Ovary (tissue), 9 donors: ENCODE measurements around the gene LPCAT1. TPM values are rescaled to one million over a fixed set of nuclear protein-coding genes. Genes with fewer than 3 reads are reported as not detected.

Experiments used
- DNase-seq, 5 donors: peaks; one replicate each; pipeline ENCODE4 v3.0.0-alpha.2; 2019 to 2020
- H3K27ac ChIP-seq, 2 donors: fragments of 200-600 bp; one replicate each; pipeline versions ENCODE4 v1.5.1 to v1.8.0; 2019 to 2022
- H3K27me3 ChIP-seq: fragments of 200-600 bp; one replicate; pipeline ENCODE4 v1.8.0; 2022
- H3K36me3 ChIP-seq: fragments of 200-600 bp; sonication (generic); one replicate; pipeline ENCODE4 v1.5.1; 2019
- H3K4me1 ChIP-seq: one replicate; pipeline ENCODE4 v1.8.1; 2013; ENCODE audit warnings: mild to moderate bottlenecking, moderate library complexity; ENCODE audit not compliant: insufficient read depth
- H3K4me3 ChIP-seq: fragments of 200-600 bp; sonication (generic); one replicate; pipeline ENCODE4 v1.5.1; 2017
- H3K9me3 ChIP-seq, 2 donors: fragments of 200-600 bp in 1 of 2; sonication (generic) in 1 of 2; one replicate each; pipeline versions ENCODE4 v1.5.1 to v1.8.1; 2013 to 2019; ENCODE audit warnings: mild to moderate bottlenecking in 1 of 2, moderate library complexity in 1 of 2
- EP300 ChIP-seq: sonication (generic); formaldehyde crosslinking; IDR thresholded peaks from one replicate; pipeline ENCODE4 v1.6.1; 2017; ENCODE audit warnings: antibody characterized with exemption
- POLR2A ChIP-seq: fragments of 450-650 bp; IDR thresholded peaks from one replicate; pipeline ENCODE4 v1.6.1; 2017; ENCODE audit warnings: antibody characterized with exemption, mild to moderate bottlenecking, moderate library complexity
- WGBS, 3 donors: extraction: QIAGEN DNeasy Blood & Tissue Kit in 1 of 3; methylation state at CpG; one replicate each; pipeline versions ENCODE4 v1.1.5 to v1.1.7; 2013 to 2017; 5-methylcytosine and 5-hydroxymethylcytosine counted together
- intact Hi-C, 4 donors: fragments of 100-400 bp; cut with DNase I; formaldehyde crosslinking; loops; one replicate each; pipeline versions ENCODE4 v1.11.0 to v1.15.1; 2022 to 2023
- polyA plus RNA-seq, 2 donors: library from polyadenylated mRNA; stranded (reverse); fragments of 200-250 nt in 1 of 2; fragments of 350-450 nt in 1 of 2; fragmentation: Illumina TruSeq in 1 of 2; extraction: RNeasy Lipid Tissue Mini Kit (QIAGEN cat#74804) in 1 of 2; gene quantifications; one replicate each; pipeline ENCODE4 v1.2.3, GENCODE V29; 2013 to 2014
- total RNA-seq, 7 donors: library from RNA; depleted of rRNA in 2 of 7; stranded (reverse); fragments of >200 nt in 2 of 7; fragmentation: NEBNext Ultra II Directional in 3 of 7; extraction: Animal tissue kit (Norgen Biotek cat#: 25700) in 3 of 7; gene quantifications; one replicate each; pipeline versions ENCODE4 v1.1.0 to v1.2.4, GENCODE V29; 2016 to 2023
- TF ChIP-seq, protein P1 (sequence below), 3 donors: fragments of 450-650 bp in 2 of 3; fragments of 200-600 bp in 1 of 3; IDR thresholded peaks; one replicate each; pipeline versions ENCODE4 v1.5.1 to v1.8.0; 2016 to 2022; ENCODE audit warnings: antibody characterized with exemption in 3 of 3, mild to moderate bottlenecking in 1 of 3
- donor health status: DM: no; HTN: no; CAD: no; lungs with moderate emphysema.
- donor health status: DM: no; HTN: no; CAD: no.
- donor health status: Bipolar disorder and iron deficiency.
- donor health status: DM: yes; HTN: yes; CAD: no.
- donor health status: DM: no; HTN: no; CAD: no.
- donor health status: DM: yes; HTN: yes; CAD: no.

LPCAT1 gene
- total and polyA plus RNA-seq, 9 donors = 13.0 to 57.1 (median 25.3) TPM

- Histone ChIP-seq H3K4me1 (peaks cover 4% of the 10 kb centered on the region), H3K27me3 (no peaks in the 10 kb centered on the region), H3K36me3 (no peaks in the 10 kb centered on the region), H3K9me3 (no peaks in the 10 kb centered on the region), H3K27ac (no peak overlapping the region), H3K4me3 (no peak overlapping the region)
- TF ChIP-seq POLR2A (no peak), EP300 (no peak)
- TF ChIP-seq, protein P1, sequence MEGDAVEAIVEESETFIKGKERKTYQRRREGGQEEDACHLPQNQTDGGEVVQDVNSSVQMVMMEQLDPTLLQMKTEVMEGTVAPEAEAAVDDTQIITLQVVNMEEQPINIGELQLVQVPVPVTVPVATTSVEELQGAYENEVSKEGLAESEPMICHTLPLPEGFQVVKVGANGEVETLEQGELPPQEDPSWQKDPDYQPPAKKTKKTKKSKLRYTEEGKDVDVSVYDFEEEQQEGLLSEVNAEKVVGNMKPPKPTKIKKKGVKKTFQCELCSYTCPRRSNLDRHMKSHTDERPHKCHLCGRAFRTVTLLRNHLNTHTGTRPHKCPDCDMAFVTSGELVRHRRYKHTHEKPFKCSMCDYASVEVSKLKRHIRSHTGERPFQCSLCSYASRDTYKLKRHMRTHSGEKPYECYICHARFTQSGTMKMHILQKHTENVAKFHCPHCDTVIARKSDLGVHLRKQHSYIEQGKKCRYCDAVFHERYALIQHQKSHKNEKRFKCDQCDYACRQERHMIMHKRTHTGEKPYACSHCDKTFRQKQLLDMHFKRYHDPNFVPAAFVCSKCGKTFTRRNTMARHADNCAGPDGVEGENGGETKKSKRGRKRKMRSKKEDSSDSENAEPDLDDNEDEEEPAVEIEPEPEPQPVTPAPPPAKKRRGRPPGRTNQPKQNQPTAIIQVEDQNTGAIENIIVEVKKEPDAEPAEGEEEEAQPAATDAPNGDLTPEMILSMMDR (IDR thresholded peaks at IDR 0.05) = no peak
- DNase-seq = no peak
- intact Hi-C loops = loop anchor here in 1 of 4 donors (2.0 kb wide), 1 partner anchor 108 kb away; no protein-coding TSS in a partner anchor
- 77 to 84% (median 77%) methylated on average over 1 of the region's 1 CpG for WGBS, 3 donors
These were observed 8.6 kb upstream of the LPCAT1 start for GRCh38 chr5:1532384-1532783.

DNA sequence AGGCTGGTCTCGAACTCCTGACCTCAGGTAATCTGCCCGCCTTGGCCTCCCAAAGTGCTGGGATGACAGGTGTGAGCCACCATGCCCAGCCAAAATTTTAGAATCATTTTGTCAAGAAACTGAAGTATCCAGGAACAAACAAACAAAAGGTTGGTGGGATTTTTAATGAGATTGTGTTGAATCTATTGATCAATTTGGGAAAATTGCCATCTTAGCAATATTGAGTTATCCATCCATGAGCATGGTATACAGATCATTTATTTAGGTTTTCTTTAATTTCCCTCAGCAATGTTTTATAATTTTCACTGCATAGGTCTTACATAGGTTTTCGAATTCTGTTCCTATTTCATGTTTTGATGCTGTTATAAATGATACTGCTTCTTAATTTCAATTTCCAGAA lies 5.7 kb upstream of the LPCAT1 start:
- TF ChIP-seq, protein P1 (IDR thresholded peaks at IDR 0.05) = no peak
- TF ChIP-seq EP300 = no peak
- no peak for TF ChIP-seq POLR2A
- DNase-seq = no peak
- H3K27ac ChIP-seq = no peak overlapping the region
- WGBS, 3 donors = 91 to 98% (median 95%) methylated on average over 3 of the region's 3 CpGs
- intact Hi-C loops = no loop called here
- no peaks in the 10 kb centered on the region for H3K4me1 ChIP-seq
- H3K36me3 ChIP-seq = no peaks in the 10 kb centered on the region
- no peaks in the 10 kb centered on the region for H3K27me3 ChIP-seq
- H3K4me3 ChIP-seq = no peak overlapping the region
- H3K9me3 ChIP-seq = no peaks in the 10 kb centered on the region

- no peaks in the 10 kb centered on the region for H3K9me3 ChIP-seq
- no peaks in the 10 kb centered on the region for H3K36me3 ChIP-seq
- TF ChIP-seq, protein P1 (IDR thresholded peaks at IDR 0.05) = no peak
- no peak for TF ChIP-seq EP300
- TF ChIP-seq POLR2A = no peak
- H3K27ac ChIP-seq = no peak overlapping the region
- no peak overlapping the region for H3K4me3 ChIP-seq
- H3K27me3 ChIP-seq = no peaks in the 10 kb centered on the region
- peak in 1 of 5 donors; percentile 5 for DNase-seq
- WGBS, 3 donors = 70 to 75% (median 70%) methylated on average over 12 of the region's 12 CpGs
- peaks cover 7% of the 10 kb centered on the region for H3K4me1 ChIP-seq
- intact Hi-C loops = no loop called here
These were observed 3.9 kb upstream of the LPCAT1 start for GRCh38 chr5:1527533-1528205.

DNA sequence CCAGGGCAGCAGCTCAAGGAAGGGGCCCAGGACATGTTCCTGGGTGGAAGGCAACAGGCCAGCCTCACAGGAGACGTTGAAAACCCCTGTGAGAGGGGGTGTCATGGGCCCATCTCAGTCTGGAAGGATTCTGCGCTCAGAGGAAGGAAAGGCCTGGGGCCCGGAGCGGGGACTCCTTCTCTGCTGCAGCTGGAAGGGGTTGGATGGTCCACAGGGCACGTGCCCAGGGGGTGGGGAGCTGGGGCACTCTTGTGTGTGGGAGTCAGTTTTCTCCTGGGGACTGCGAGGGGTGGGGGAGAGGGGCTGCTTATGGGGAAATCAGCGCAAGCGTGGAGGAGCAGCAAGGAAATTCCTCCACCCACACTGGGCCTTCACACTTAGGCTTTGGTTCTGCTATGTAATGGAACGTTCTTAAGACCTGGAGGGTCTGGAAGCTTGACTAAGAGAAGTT lies 2.9 kb upstream of the LPCAT1 start:
- no peak overlapping the region for H3K4me3 ChIP-seq
- intact Hi-C loops = no loop called here
- TF ChIP-seq POLR2A (no peak), EP300 (no peak)
- no peaks in the 10 kb centered on the region for H3K9me3 ChIP-seq
- peaks cover 8% of the 10 kb centered on the region for H3K4me1 ChIP-seq
- no peaks in the 10 kb centered on the region for H3K36me3 ChIP-seq
- WGBS, 3 donors = 73 to 75% (median 74%) methylated on average over 9 of the region's 9 CpGs
- H3K27ac ChIP-seq = no peak overlapping the region
- no peaks in the 10 kb centered on the region for H3K27me3 ChIP-seq
- DNase-seq = peak; percentile 6 to 16 (median 11)

- 86 to 94% (median 93%) methylated on average over 7 of the region's 7 CpGs for WGBS, 3 donors
- Histone ChIP-seq H3K9me3 (no peaks in the 10 kb centered on the region), H3K4me1 (peaks cover 8% of the 10 kb centered on the region), H3K27ac (no peak overlapping the region), H3K4me3 (no peak overlapping the region), H3K36me3 (no peaks in the 10 kb centered on the region), H3K27me3 (no peaks in the 10 kb centered on the region)
- TF ChIP-seq, protein P1 (IDR thresholded peaks at IDR 0.05) = no peak
- TF ChIP-seq EP300 = no peak
- TF ChIP-seq POLR2A = no peak
- intact Hi-C loops = no loop called here
- peak; percentile 6 to 24 (median 8) for DNase-seq
These were observed 2.5 kb upstream of the LPCAT1 start for GRCh38 chr5:1526190-1526631.
